Left lung (tissue), 10 donors: Measurements from ENCODE around the gene AMN. TPM values are rescaled to one million over a fixed set of nuclear protein-coding genes. Genes with fewer than 3 reads are reported as not detected.
A peak's percentile ranks its signal among the peaks of the same experiment; 100 is the strongest.

Experiments
- ATAC-seq: fragments of 200-7000 bp; cut with Tn5 transposase; one replicate; pipeline ENCODE4 v1.9.1; 2020; ENCODE audit warnings: moderate library complexity
- DNase-seq, 4 donors: peaks; one replicate each; pipeline ENCODE4 v3.0.0-alpha.2; 2013 to 2020
- H3K27ac ChIP-seq, 2 donors: fragments of 200-600 bp; sonication (generic) in 1 of 2; one replicate each; pipeline versions ENCODE4 v1.5.0 to v1.8.0; 2020 to 2021
- H3K27me3 ChIP-seq, 2 donors: fragments of 200-600 bp; sonication (generic) in 1 of 2; one replicate each; pipeline versions ENCODE4 v1.5.0 to v1.8.0; 2020 to 2021
- H3K36me3 ChIP-seq, 2 donors: fragments of 200-600 bp; sonication (generic) in 1 of 2; one replicate each; pipeline versions ENCODE4 v1.5.0 to v1.8.0; 2020 to 2021
- H3K4me1 ChIP-seq, 2 donors: fragments of 200-600 bp; one replicate each; pipeline ENCODE4 v1.8.0; 2021
- H3K4me3 ChIP-seq, 2 donors: fragments of 200-600 bp; sonication (generic) in 1 of 2; one replicate each; pipeline versions ENCODE4 v1.5.0 to v1.8.0; 2020 to 2021; ENCODE audit warnings: mild to moderate bottlenecking in 1 of 2
- H3K9me3 ChIP-seq, 2 donors: fragments of 200-600 bp; sonication (generic) in 1 of 2; one replicate each; pipeline versions ENCODE4 v1.5.0 to v1.8.0; 2020 to 2021
- intact Hi-C, 2 donors: fragments of 100-400 bp; cut with DNase I; formaldehyde crosslinking; loops; one replicate each; pipeline versions ENCODE4 v1.11.2 to v1.14.2; 2022
- polyA plus RNA-seq, 6 donors: library from polyadenylated mRNA; unstranded; fragments of 120-200 nt; gene quantifications; one replicate each; pipeline ENCODE4 v1.2.1, GENCODE V29; 2013; ENCODE audit not compliant: insufficient read length in 6 of 6
- total RNA-seq, 2 donors: library from RNA; stranded (reverse); fragmentation: NEBNext Ultra II Directional; extraction: Animal tissue kit (Norgen Biotek cat#: 25700); gene quantifications; one replicate each; pipeline ENCODE4 v1.2.1, GENCODE V29; 2021
- TF ChIP-seq, protein P1 (sequence below), 2 donors: fragments of 200-600 bp; sonication (generic) in 1 of 2; IDR thresholded peaks; one replicate each; pipeline versions ENCODE4 v1.5.0 to v1.8.0; 2021; ENCODE audit warnings: antibody characterized with exemption in 2 of 2
- donor health status: DM: no; HTN: yes; CAD: no.
- donor health status: DM: no; HTN: no; CAD: no.

The AMN gene
- total and polyA plus RNA-seq, 8 donors: 0.30 to 23.2 (median 1.1) TPM

- no peaks in the 10 kb centered on the region for H3K9me3 ChIP-seq
- DNase-seq: no peak
- no peak for ATAC-seq
- peaks cover 8 to 10% of the 10 kb centered on the region in 2 donors for H3K4me1 ChIP-seq
- no peak overlapping the region for H3K27ac ChIP-seq
- H3K4me3 ChIP-seq: no peak overlapping the region
- intact Hi-C loops: no loop called here
- TF ChIP-seq, protein P1, sequence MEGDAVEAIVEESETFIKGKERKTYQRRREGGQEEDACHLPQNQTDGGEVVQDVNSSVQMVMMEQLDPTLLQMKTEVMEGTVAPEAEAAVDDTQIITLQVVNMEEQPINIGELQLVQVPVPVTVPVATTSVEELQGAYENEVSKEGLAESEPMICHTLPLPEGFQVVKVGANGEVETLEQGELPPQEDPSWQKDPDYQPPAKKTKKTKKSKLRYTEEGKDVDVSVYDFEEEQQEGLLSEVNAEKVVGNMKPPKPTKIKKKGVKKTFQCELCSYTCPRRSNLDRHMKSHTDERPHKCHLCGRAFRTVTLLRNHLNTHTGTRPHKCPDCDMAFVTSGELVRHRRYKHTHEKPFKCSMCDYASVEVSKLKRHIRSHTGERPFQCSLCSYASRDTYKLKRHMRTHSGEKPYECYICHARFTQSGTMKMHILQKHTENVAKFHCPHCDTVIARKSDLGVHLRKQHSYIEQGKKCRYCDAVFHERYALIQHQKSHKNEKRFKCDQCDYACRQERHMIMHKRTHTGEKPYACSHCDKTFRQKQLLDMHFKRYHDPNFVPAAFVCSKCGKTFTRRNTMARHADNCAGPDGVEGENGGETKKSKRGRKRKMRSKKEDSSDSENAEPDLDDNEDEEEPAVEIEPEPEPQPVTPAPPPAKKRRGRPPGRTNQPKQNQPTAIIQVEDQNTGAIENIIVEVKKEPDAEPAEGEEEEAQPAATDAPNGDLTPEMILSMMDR (IDR thresholded peaks at IDR 0.05): no peak
- H3K27me3 ChIP-seq: no peaks in the 10 kb centered on the region
- peaks cover 0 to 82% of the 10 kb centered on the region in 2 donors for H3K36me3 ChIP-seq
These were observed 23.5 kb upstream of the AMN start for GRCh38 chr14:102898776-102899515.

DNA sequence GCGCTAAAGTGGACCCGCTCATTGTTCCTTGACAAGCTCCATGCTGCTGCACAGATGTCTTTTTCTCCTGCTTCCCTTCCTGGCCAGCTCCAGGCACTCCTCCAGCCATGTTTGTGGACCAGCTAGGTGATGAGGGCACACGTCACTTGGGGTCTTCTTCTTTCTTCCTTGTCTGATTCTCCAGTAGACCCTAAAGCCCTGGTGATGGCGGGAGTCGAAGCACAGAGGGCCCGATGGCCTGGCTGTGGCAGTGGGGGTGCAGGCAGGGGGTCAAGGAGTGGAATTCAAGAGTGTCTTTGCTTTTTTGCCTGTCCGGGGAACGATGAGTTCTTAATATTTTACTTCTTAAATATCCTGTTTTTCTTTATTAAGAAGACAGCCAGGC lies 23.0 kb upstream of the AMN start:
- no peaks in the 10 kb centered on the region for H3K9me3 ChIP-seq
- H3K4me1 ChIP-seq: peaks cover 8 to 10% of the 10 kb centered on the region in 2 donors
- no peak overlapping the region for H3K4me3 ChIP-seq
- H3K36me3 ChIP-seq: peaks cover 0 to 80% of the 10 kb centered on the region in 2 donors
- TF ChIP-seq, protein P1 (IDR thresholded peaks at IDR 0.05): no peak
- H3K27ac ChIP-seq: no peak overlapping the region
- ATAC-seq (no peak), DNase-seq (no peak)
- no peaks in the 10 kb centered on the region for H3K27me3 ChIP-seq
- intact Hi-C loops: no loop called here

- DNase-seq: peak in 1 of 4 donors; percentile 38
- TF ChIP-seq, protein P1 (IDR thresholded peaks at IDR 0.05): no peak
These were observed 21.6 kb upstream of the AMN start for GRCh38 chr14:102900631-102901571.

DNA sequence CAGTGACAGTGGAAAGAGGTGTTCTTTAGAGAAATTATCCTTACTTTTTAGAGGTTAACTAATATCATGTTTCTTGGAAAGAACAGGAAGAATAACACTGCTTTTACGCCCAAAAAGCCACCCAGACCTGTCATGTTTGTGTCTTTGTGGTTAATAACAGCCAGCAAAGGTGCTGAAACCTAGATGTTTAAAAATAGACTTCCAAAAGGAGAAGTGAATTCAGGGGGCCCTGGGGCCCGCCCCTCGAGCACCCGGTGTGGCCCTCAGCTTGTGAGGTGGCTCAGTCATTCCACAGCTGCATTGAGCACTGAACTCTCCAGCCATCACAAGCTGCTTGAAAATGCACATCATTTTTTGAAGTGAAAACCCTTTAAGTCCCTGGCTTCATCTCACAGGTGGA lies 20.8 kb upstream of the AMN start:
- no peak overlapping the region for H3K27ac ChIP-seq
- DNase-seq (no peak), ATAC-seq (no peak)
- H3K27me3 ChIP-seq: no peaks in the 10 kb centered on the region
- intact Hi-C loops: no loop called here
- no peaks in the 10 kb centered on the region for H3K9me3 ChIP-seq
- H3K4me1 ChIP-seq: peaks cover 8 to 10% of the 10 kb centered on the region in 2 donors
- TF ChIP-seq, protein P1 (IDR thresholded peaks at IDR 0.05): no peak
- H3K4me3 ChIP-seq: no peak overlapping the region
- H3K36me3 ChIP-seq: peaks cover 0 to 81% of the 10 kb centered on the region in 2 donors

More at GRCh38 chr14:102900631-102901571, 21.6 kb upstream of the AMN start:
- Histone ChIP-seq H3K27ac (peak overlapping the region in 1 of 2 donors; percentile 48), H3K4me1 (peaks cover 8 to 10% of the 10 kb centered on the region in 2 donors), H3K9me3 (no peaks in the 10 kb centered on the region), H3K27me3 (no peaks in the 10 kb centered on the region), H3K36me3 (peaks cover 0 to 79% of the 10 kb centered on the region in 2 donors), H3K4me3 (no peak overlapping the region)
- ATAC-seq: peak; percentile 31
- intact Hi-C loops: no loop called here

DNA sequence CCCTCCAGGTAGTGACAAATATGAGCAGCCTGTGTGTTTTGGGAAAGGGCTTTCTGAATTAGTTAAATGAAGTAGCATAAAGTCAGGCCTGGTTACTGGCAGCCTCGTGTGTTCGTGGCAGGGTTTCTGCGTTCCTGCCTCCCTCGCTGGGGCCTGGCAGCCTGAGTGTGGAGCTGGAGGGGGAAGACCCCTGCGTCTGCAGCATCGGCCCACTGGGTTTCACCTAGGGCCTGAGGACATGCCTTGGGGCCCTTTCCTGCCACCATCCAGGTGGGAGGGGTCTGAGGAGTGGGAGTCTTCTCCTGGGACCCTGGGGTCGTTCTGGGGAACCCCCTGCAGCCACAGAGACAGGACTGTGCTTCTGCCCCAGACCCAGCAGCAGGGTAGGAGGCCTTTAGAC lies 20.4 kb upstream of the AMN start:
- TF ChIP-seq, protein P1 (IDR thresholded peaks at IDR 0.05): no peak
- Histone ChIP-seq H3K27me3 (no peaks in the 10 kb centered on the region), H3K27ac (no peak overlapping the region), H3K9me3 (no peaks in the 10 kb centered on the region), H3K4me1 (peaks cover 8 to 10% of the 10 kb centered on the region in 2 donors), H3K4me3 (no peak overlapping the region), H3K36me3 (peaks cover 0 to 82% of the 10 kb centered on the region in 2 donors)
- DNase-seq: no peak
- no peak for ATAC-seq
- intact Hi-C loops: no loop called here
